Type B pancreatic cell (in vitro differentiated cells): ENCODE results near the gene MATN3. TPM values are rescaled to one million over a fixed set of nuclear protein-coding genes. Genes with fewer than 3 reads are reported as not detected.

ENCODE experiments used
- DNase-seq: peaks from one replicate; pipeline ENCODE4 v3.0.0; 2021; ENCODE audit warnings: mixed read lengths; ENCODE audit not compliant: unreplicated experiment; ENCODE audit errors: extremely low spot score
- H3K27ac Mint-ChIP-seq: 2 replicates; pipeline ENCODE4 v1.8.0; 2021; ENCODE audit warnings: mild to moderate bottlenecking, mixed read lengths
- H3K27me3 Mint-ChIP-seq: 2 replicates; pipeline ENCODE4 v1.8.0; 2021; ENCODE audit warnings: mixed read lengths
- H3K36me3 Mint-ChIP-seq: 2 replicates; pipeline ENCODE4 v1.8.0; 2021; ENCODE audit warnings: mixed read lengths
- H3K4me1 Mint-ChIP-seq: one replicate; pipeline ENCODE4 v1.8.0; 2021; ENCODE audit warnings: mixed read lengths; ENCODE audit not compliant: unreplicated experiment
- H3K4me3 Mint-ChIP-seq: 2 replicates; pipeline ENCODE4 v1.8.0; 2021; ENCODE audit warnings: mild to moderate bottlenecking, mixed read lengths
- H3K9me3 Mint-ChIP-seq: 2 replicates; pipeline ENCODE4 v1.8.0; 2021; ENCODE audit warnings: mixed read lengths
- total RNA-seq: library from RNA; stranded (reverse); gene quantifications from 2 replicates; pipeline ENCODE4 v1.2.1, GENCODE V29; 2021; ENCODE audit warnings: low replicate concordance
- TF ChIP-seq, protein P1 (sequence below): fragments of 200-600 bp; sonication (generic); conservative IDR thresholded peaks from 2 replicates; pipeline ENCODE4 v1.5.0; 2021; ENCODE audit warnings: antibody characterized with exemption, mild to moderate bottlenecking

The MATN3 gene
- total RNA-seq, 1 donor from 2014 or later, result 3.0 TPM

GRCh38 chr2:20044778-20045177 is 32.3 kb upstream of the MATN3 start:
- Mint-ChIP-seq H3K27ac (no peak overlapping the region), H3K4me1 (peaks cover 39% of the 10 kb centered on the region), H3K4me3 (no peak overlapping the region)

GRCh38 chr2:20042531-20042930 is 30.1 kb upstream of the MATN3 start:
- TF ChIP-seq, protein P1, sequence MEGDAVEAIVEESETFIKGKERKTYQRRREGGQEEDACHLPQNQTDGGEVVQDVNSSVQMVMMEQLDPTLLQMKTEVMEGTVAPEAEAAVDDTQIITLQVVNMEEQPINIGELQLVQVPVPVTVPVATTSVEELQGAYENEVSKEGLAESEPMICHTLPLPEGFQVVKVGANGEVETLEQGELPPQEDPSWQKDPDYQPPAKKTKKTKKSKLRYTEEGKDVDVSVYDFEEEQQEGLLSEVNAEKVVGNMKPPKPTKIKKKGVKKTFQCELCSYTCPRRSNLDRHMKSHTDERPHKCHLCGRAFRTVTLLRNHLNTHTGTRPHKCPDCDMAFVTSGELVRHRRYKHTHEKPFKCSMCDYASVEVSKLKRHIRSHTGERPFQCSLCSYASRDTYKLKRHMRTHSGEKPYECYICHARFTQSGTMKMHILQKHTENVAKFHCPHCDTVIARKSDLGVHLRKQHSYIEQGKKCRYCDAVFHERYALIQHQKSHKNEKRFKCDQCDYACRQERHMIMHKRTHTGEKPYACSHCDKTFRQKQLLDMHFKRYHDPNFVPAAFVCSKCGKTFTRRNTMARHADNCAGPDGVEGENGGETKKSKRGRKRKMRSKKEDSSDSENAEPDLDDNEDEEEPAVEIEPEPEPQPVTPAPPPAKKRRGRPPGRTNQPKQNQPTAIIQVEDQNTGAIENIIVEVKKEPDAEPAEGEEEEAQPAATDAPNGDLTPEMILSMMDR, result no peak
- H3K36me3 Mint-ChIP-seq, result peaks cover 21% of the 10 kb centered on the region
- H3K4me1 Mint-ChIP-seq, result peaks cover 25% of the 10 kb centered on the region
- no peak overlapping the region for H3K27ac Mint-ChIP-seq
- no peaks in the 10 kb centered on the region for H3K27me3 Mint-ChIP-seq
- no peak for DNase-seq
- no peak overlapping the region for H3K4me3 Mint-ChIP-seq
- no peaks in the 10 kb centered on the region for H3K9me3 Mint-ChIP-seq

More at GRCh38 chr2:20044778-20045177, 32.3 kb upstream of the MATN3 start:
- H3K9me3 Mint-ChIP-seq, result no peaks in the 10 kb centered on the region
- no peaks in the 10 kb centered on the region for H3K27me3 Mint-ChIP-seq
- DNase-seq, result no peak
- TF ChIP-seq, protein P1, result no peak
- peaks cover 9% of the 10 kb centered on the region for H3K36me3 Mint-ChIP-seq

- Mint-ChIP-seq H3K36me3 (peaks cover 38% of the 10 kb centered on the region), H3K4me3 (no peak overlapping the region), H3K27ac (peak overlapping the region; percentile 40), H3K9me3 (no peaks in the 10 kb centered on the region), H3K4me1 (peaks cover 31% of the 10 kb centered on the region), H3K27me3 (no peaks in the 10 kb centered on the region)
- TF ChIP-seq, protein P1, result no peak
- no peak for DNase-seq
These were observed 28.2 kb upstream of the MATN3 start for GRCh38 chr2:20040489-20041172.

GRCh38 chr2:20037660-20038059 is 25.2 kb upstream of the MATN3 start:
- TF ChIP-seq, protein P1, result no peak
- no peak for DNase-seq
- no peak overlapping the region for H3K27ac Mint-ChIP-seq
- H3K27me3 Mint-ChIP-seq, result no peaks in the 10 kb centered on the region
- H3K9me3 Mint-ChIP-seq, result no peaks in the 10 kb centered on the region
- H3K4me3 Mint-ChIP-seq, result no peak overlapping the region
- H3K36me3 Mint-ChIP-seq, result peaks cover 53% of the 10 kb centered on the region
- H3K4me1 Mint-ChIP-seq, result peaks cover 28% of the 10 kb centered on the region

- Mint-ChIP-seq H3K9me3 (peaks cover 3% of the 10 kb centered on the region), H3K36me3 (peaks cover 69% of the 10 kb centered on the region), H3K27ac (peak overlapping the region; percentile 63), H3K4me1 (peaks cover 19% of the 10 kb centered on the region), H3K27me3 (no peaks in the 10 kb centered on the region), H3K4me3 (no peak overlapping the region)
- TF ChIP-seq, protein P1, result no peak
- DNase-seq, result no peak
These were observed 23.6 kb upstream of the MATN3 start for GRCh38 chr2:20035955-20036666.
